OCI-LY1 (cell line): ENCODE measurements around the gene TMEM45B.

Source experiments
- H2AFZ ChIP-seq: fragments of 200-600 bp; sonication (generic), shearing (Covaris generic); 2 replicates; pipeline ENCODE4 v1.6.0; 2014; ENCODE audit warnings: antibody characterized with exemption, mild to moderate bottlenecking, low read length
- H3F3A ChIP-seq: fragments of 200-600 bp; sonication (generic), shearing (Covaris generic); 2 replicates; pipeline ENCODE4 v1.6.0; 2014; ENCODE audit warnings: mild to moderate bottlenecking, antibody characterized with exemption, low read length, moderate library complexity; ENCODE audit not compliant: insufficient read depth
- H3K27ac ChIP-seq: fragments of 200-600 bp; sonication (generic); 2 replicates; pipeline ENCODE4 v1.5.1; 2014; ENCODE audit warnings: low read length, mixed run types, mild to moderate bottlenecking, low read depth; ENCODE audit not compliant: poor library complexity, severe bottlenecking
- H3K27me3 ChIP-seq: fragments of 200-600 bp; sonication (generic); 2 replicates; pipeline ENCODE4 v1.6.0; 2014; ENCODE audit warnings: antibody characterized with exemption, mild to moderate bottlenecking, low read length, moderate library complexity; ENCODE audit not compliant: insufficient read depth
- H3K36me3 ChIP-seq: fragments of 200-600 bp; sonication (generic); 2 replicates; pipeline ENCODE4 v1.6.1; 2014; ENCODE audit warnings: mild to moderate bottlenecking, antibody characterized with exemption, low read length, moderate library complexity, mixed read lengths; ENCODE audit not compliant: insufficient read depth
- H3K4me1 ChIP-seq: fragments of 200-600 bp; sonication (generic); 2 replicates; pipeline ENCODE4 v1.5.1; 2014; ENCODE audit warnings: mild to moderate bottlenecking, low read length, moderate library complexity; ENCODE audit not compliant: insufficient read depth, severe bottlenecking
- H3K4me2 ChIP-seq: fragments of 200-600 bp; sonication (generic), shearing (Covaris generic); 2 replicates; pipeline ENCODE4 v1.6.1; 2014; ENCODE audit warnings: low read length
- H3K4me3 ChIP-seq: fragments of 200-600 bp; sonication (generic); 2 replicates; pipeline ENCODE4 v1.5.1; 2014; ENCODE audit warnings: low read length, low read depth, mild to moderate bottlenecking, mixed read lengths; ENCODE audit not compliant: poor library complexity, severe bottlenecking
- H3K79me2 ChIP-seq: fragments of 200-600 bp; shearing (Covaris generic); 2 replicates; pipeline ENCODE4 v1.6.1; 2016; ENCODE audit warnings: mixed run types, low read length, mixed read lengths; ENCODE audit not compliant: insufficient read depth
- H3K9ac ChIP-seq: fragments of 200-600 bp; sonication (generic), shearing (Covaris generic); 2 replicates; pipeline ENCODE4 v1.6.1; 2014; ENCODE audit warnings: mild to moderate bottlenecking, low read length, mixed read lengths
- H3K9me2 ChIP-seq: fragments of 200-600 bp; sonication (generic), shearing (Covaris generic); 2 replicates; pipeline ENCODE4 v1.6.1; 2014; ENCODE audit warnings: low read depth, mild to moderate bottlenecking, low read length, mixed read lengths
- H3K9me3 ChIP-seq: fragments of 200-600 bp; shearing (Covaris generic); 2 replicates; pipeline ENCODE4 v1.6.1; 2014; ENCODE audit warnings: low read length, mixed read lengths
- H4K20me1 ChIP-seq: fragments of 200-600 bp; sonication (generic), shearing (Covaris generic); 2 replicates; pipeline ENCODE4 v1.6.0; 2016; ENCODE audit warnings: mild to moderate bottlenecking, low read length; ENCODE audit not compliant: insufficient read depth
- EZH2 ChIP-seq: fragments of 200-600 bp; sonication (generic), shearing (Covaris generic); IDR thresholded peaks from 2 replicates; pipeline ENCODE4 v1.8.0; 2017; ENCODE audit warnings: borderline replicate concordance, mixed run types, mild to moderate bottlenecking, antibody characterized with exemption, low read length, moderate library complexity, mixed read lengths
- TF ChIP-seq, protein P1 (sequence below): fragments of 200-600 bp; sonication (generic), shearing (Covaris generic); IDR thresholded peaks from 2 replicates; pipeline ENCODE4 v1.5.1; 2017; ENCODE audit warnings: mild to moderate bottlenecking, antibody characterized with exemption, low read length, moderate library complexity, mixed read lengths

Gene TMEM45B

DNA sequence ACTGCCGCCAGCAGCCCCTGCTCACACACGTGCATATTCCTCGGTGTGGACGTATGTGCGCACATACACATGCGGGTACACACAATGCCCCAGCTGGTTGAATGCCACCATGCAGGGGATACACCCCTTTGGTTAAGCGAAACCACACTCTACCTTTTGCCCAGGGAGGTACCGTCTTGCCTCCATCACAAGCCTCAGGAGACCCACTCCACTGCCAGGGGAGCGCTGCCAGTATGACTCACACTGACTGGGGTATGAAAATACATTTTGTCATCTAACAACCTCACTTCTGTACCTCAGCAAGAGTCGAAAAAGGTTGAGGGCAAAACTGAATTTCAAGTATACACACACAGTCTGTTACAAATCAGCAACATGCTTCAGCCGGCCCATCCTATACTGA, 39.4 kb downstream of the TMEM45B start:
- no peak overlapping the region for H3K9ac ChIP-seq

DNA sequence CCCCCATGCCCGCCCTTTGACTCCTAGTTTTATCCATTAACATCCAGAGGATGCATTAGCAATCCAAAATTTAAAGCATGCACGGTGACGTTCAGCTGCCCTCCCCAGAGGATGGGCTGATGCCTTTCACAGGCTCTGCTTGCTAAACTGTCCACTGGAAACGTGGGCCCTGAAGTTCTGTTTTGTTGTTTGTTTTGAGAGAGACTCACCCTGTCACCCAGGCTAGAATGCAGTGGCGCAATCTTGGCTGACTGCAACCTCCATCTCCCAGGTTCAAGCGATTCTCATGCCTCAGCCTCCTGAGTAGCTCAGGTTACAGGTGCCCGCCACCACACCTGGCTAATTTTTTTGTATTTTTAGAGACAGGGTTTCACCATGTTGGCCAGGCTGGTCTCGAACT, 40.4 kb downstream of the TMEM45B start:
- Histone ChIP-seq H3K4me2 (no peak overlapping the region), H3K27ac (no peak overlapping the region), H3K36me3 (no peaks in the 10 kb centered on the region; the same call in 1 of the 2 replicates), H3K4me3 (no peak overlapping the region), H3K9ac (no peak overlapping the region), H3K9me2 (no peaks in the 10 kb centered on the region), H3K9me3 (no peaks in the 10 kb centered on the region), H3K27me3 (no peaks in the 10 kb centered on the region), H3K79me2 (no peaks in the 10 kb centered on the region), H4K20me1 (no peaks in the 10 kb centered on the region), H3F3A (no peaks in the 10 kb centered on the region), H3K4me1 (peaks cover 12% of the 10 kb centered on the region), H2AFZ (no peak overlapping the region)
- TF ChIP-seq, protein P1, sequence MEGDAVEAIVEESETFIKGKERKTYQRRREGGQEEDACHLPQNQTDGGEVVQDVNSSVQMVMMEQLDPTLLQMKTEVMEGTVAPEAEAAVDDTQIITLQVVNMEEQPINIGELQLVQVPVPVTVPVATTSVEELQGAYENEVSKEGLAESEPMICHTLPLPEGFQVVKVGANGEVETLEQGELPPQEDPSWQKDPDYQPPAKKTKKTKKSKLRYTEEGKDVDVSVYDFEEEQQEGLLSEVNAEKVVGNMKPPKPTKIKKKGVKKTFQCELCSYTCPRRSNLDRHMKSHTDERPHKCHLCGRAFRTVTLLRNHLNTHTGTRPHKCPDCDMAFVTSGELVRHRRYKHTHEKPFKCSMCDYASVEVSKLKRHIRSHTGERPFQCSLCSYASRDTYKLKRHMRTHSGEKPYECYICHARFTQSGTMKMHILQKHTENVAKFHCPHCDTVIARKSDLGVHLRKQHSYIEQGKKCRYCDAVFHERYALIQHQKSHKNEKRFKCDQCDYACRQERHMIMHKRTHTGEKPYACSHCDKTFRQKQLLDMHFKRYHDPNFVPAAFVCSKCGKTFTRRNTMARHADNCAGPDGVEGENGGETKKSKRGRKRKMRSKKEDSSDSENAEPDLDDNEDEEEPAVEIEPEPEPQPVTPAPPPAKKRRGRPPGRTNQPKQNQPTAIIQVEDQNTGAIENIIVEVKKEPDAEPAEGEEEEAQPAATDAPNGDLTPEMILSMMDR, result no peak

More for the DNA sequence above, 39.4 kb downstream of the TMEM45B start:
- no peak overlapping the region for H2AFZ ChIP-seq
- H3K4me2 ChIP-seq, result no peak overlapping the region
- TF ChIP-seq, protein P1, result no peak
- no peak for TF ChIP-seq EZH2
- H3K9me2 ChIP-seq, result no peaks in the 10 kb centered on the region
- peaks cover 12% of the 10 kb centered on the region for H3K4me1 ChIP-seq
- H3K4me3 ChIP-seq, result no peak overlapping the region
- no peaks in the 10 kb centered on the region for H3K79me2 ChIP-seq
- no peak overlapping the region for H3K27ac ChIP-seq
- no peaks in the 10 kb centered on the region for H3K9me3 ChIP-seq
- H4K20me1 ChIP-seq, result no peaks in the 10 kb centered on the region
- no peaks in the 10 kb centered on the region for H3F3A ChIP-seq
- H3K36me3 ChIP-seq, result no peaks in the 10 kb centered on the region; the same call in 1 of the 2 replicates
- no peaks in the 10 kb centered on the region for H3K27me3 ChIP-seq

DNA sequence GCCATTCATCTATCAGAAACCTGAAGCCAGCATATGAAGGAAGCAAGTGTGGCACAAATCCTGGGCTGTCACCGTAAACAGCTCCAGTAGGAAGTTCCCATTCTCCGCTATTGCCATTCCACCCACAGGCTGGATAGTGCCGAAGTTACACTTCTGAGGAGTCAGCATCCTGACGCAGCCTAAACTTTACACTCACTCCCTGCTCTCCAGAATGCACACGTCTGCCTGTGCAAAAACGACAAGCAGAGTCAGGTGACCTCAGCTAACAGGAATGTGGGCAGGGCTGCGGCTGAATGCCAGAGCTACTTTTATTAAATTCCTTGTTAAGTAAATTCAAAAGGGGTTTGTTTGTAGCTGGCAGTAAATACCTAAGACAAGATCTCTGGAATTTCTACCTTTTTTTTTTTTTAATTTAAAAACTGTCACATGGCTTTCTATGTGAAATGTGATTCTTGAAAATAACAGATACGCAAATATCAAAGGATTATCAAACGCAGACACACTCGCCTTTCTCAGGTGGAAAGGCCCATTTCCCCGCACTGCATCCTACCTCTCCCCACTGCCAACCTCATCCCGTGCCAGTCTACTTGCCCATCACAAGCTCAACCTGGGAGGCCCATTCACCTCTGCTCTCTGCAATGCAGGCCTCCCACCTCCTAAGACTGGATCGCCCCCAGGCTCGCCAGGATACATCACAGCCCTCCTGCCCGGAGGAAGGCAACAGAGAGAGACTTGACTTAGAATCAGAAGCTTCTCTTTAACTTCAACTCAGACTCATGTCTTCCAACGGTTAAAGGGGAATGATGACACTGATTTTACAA, 46.3 kb downstream of the TMEM45B start:
- H3K4me2 ChIP-seq, result no peak overlapping the region
- H2AFZ ChIP-seq, result no peak overlapping the region
- no peak overlapping the region for H3K27ac ChIP-seq
- peaks cover 35% of the 10 kb centered on the region for H3K36me3 ChIP-seq
- no peak overlapping the region for H3K4me3 ChIP-seq
- H4K20me1 ChIP-seq, result no peaks in the 10 kb centered on the region
- H3K4me1 ChIP-seq, result no peaks in the 10 kb centered on the region
- TF ChIP-seq EZH2, result no peak
- TF ChIP-seq, protein P1, result no peak
- H3K9me2 ChIP-seq, result no peaks in the 10 kb centered on the region
- no peaks in the 10 kb centered on the region for H3K9me3 ChIP-seq
- H3F3A ChIP-seq, result no peaks in the 10 kb centered on the region
- no peaks in the 10 kb centered on the region for H3K27me3 ChIP-seq
- no peak overlapping the region for H3K9ac ChIP-seq
- H3K79me2 ChIP-seq, result no peaks in the 10 kb centered on the region
